Gastroesophageal sphincter (tissue), 3 donors: ENCODE results near the gene CDK17.

Source experiments
- CTCF ChIP-seq, 4 experiments: fragments of 200-600 bp in 2 of 4; fragments of 450-650 bp in 2 of 4; sonication (generic) in 1 of 4; IDR thresholded peaks; one replicate each; pipeline ENCODE4 v1.5.1; 2017 to 2019; ENCODE audit warnings: antibody characterized with exemption in 4 of 4, mild to moderate bottlenecking in 2 of 4, moderate library complexity in 2 of 4
- EP300 ChIP-seq: sonication (generic); formaldehyde crosslinking; IDR thresholded peaks from one replicate; pipeline ENCODE4 v1.6.1; 2017; ENCODE audit warnings: antibody characterized with exemption, mild to moderate bottlenecking
- POLR2A ChIP-seq, 2 donors: fragments of 450-650 bp; IDR thresholded peaks; one replicate each; pipeline ENCODE4 v1.6.1; 2017; ENCODE audit warnings: antibody characterized with exemption in 2 of 2, mild to moderate bottlenecking in 2 of 2, moderate library complexity in 1 of 2
- POLR2AphosphoS5 ChIP-seq: sonication (generic); formaldehyde crosslinking; IDR thresholded peaks from one replicate; pipeline ENCODE4 v1.6.1; 2017; ENCODE audit warnings: antibody characterized with exemption

DNA sequence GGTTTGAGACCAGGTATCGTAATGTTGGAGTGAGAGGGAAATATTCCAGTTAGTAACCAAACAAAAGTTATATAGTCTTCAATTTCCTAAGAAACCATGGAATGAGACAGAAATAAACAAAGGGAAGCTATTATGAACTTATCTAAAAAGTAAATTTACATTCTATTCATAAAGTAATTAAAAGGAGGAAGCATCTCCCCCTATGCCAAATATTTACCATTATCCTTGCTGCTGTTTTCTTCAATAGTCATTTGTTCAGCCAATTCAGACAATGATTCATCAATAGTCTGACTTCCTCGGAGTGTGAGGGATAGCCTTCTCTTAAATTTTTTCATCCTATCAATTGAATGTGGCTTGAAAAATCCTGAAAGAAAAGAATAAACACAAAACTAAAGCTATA is 65.7 kb downstream of the CDK17 start:
- TF ChIP-seq POLR2A (IDR thresholded peaks at IDR 0.05): no peak
- TF ChIP-seq CTCF (IDR thresholded peaks at IDR 0.05): no peak
- TF ChIP-seq POLR2AphosphoS5: no peak
- no peak for TF ChIP-seq EP300
